Uterus (tissue), 2 donors: ENCODE results near the gene SESTD1.

Experiments
- CTCF ChIP-seq, 4 experiments: fragments of 200-600 bp in 2 of 4; fragments of 450-650 bp in 2 of 4; sonication (generic) in 2 of 4; IDR thresholded peaks; one replicate each; pipeline ENCODE4 v1.5.1; 2016 to 2019; ENCODE audit warnings: antibody characterized with exemption in 4 of 4, mild to moderate bottlenecking in 2 of 4, moderate library complexity in 1 of 4
- POLR2A ChIP-seq, 2 donors: fragments of 450-650 bp; IDR thresholded peaks; one replicate each; pipeline ENCODE4 v1.6.1; 2016; ENCODE audit warnings: antibody characterized with exemption in 2 of 2, mild to moderate bottlenecking in 1 of 2, moderate library complexity in 1 of 2

GRCh38 chr2:179207047-179207446, 57.6 kb downstream of the SESTD1 start:
- TF ChIP-seq CTCF (IDR thresholded peaks at IDR 0.05) (no peak), POLR2A (IDR thresholded peaks at IDR 0.05) (no peak)
